HG03135 (cell line): ENCODE results near the gene AFG1L.

Experiments used
- ATAC-seq: cut with Tn5 transposase; IDR thresholded peaks from one replicate; pipeline ENCODE4 v1.9.1; 2021; ENCODE audit warnings: mild to moderate bottlenecking, moderate library complexity; ENCODE audit not compliant: unreplicated experiment

Gene AFG1L

DNA sequence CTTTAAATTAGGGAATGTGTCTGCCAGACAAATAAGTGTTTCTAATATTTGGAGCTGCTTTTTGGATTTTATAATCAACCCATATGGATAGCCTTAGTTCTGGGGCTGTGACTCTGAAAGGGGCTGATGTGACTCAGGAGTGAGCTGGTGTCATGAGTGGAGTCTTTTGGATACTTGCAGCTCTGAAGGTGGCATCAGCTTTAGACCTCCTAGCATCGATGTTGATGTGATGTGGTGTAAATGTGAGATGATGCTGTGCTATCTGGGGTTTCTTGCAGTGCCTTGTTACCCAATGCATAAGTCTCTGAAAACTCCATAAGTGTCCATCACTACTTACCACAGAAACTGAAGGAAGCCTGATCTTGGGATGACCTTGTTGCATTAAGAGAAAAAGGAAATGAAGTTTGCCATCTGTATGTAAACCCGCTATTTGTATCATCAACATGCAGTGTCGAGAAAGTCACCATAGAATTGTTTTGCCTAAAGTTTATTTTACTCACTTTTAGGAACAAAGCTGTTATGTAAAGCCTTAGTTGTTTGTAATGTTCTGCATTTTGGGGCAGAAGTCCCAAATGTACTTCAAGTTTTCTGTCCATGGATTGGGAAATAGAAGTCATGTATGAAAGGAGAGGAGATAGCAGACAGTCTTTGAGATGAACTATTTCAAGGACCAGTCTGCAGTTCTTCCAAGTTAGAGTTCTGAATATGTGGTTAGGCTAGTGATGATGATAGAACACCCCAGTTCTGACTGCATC lies 273.9 kb downstream of the AFG1L start:
- ATAC-seq = no peak

DNA sequence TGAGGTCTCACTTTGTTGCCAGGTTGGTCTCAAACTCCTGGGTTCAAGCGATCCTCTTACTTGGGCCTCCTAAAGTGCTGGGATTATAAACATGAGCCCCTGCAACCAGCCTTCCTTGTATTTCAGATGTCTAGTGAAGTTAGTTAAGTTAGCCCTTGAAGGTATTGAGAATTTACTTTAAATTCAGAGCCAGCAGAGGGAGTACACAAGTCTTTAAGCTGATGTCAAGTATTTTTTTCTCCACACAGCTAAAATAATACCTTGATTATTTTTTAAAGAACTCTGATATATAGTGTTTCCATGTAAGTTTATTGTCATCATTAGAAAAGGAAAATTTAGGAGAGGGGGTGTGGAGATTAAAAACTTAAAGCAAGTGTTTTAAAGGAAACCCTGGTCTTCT lies 275.7 kb downstream of the AFG1L start:
- no peak for ATAC-seq

DNA sequence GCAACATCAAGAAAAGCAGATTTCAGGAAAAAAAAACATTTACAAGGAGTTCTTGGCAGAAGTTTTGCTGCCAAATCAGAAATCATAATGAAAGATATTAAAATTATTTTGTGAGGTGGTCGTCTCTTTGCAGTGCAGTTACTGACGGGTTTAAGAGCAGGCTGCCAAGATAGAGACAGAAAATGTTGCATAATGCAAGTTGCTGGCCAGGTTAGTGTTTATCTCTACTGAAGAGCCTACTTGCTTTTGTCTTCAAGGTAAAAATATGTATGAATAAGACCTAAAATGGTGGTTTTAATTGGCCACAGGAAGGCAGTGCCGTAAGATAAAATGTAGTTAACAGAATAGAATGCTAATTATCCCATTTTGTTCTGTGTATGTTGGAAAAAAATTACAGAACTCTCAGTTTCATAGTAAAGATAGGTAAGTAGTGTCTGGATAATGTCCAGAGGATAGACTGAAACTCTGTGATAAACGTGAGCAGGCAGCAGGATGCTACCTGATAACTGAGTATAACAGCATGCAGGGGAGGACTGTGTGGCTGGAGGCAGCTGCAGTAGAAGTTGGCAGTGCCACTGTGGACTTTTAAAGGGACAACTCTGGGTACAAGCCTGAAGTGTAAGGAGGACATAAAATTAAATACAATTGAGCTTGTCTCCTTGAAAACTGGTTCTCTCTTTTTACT lies 279.7 kb downstream of the AFG1L start:
- no peak for ATAC-seq
